Measurements from ENCODE around the gene TNRC6A. TPM values are rescaled to one million over a fixed set of nuclear protein-coding genes. Genes with fewer than 3 reads are reported as not detected.
A peak's percentile ranks its signal among the peaks of the same experiment; 100 is the strongest.
"Not testable (repeated sequence)": the region's sequence is repeated elsewhere in the genome, so short reads cannot be mapped to it uniquely, and the experiment has no call there.

Gene TNRC6A
- total RNA-seq, 1 experiment from 2014 or later = 29.9 TPM

DNA sequence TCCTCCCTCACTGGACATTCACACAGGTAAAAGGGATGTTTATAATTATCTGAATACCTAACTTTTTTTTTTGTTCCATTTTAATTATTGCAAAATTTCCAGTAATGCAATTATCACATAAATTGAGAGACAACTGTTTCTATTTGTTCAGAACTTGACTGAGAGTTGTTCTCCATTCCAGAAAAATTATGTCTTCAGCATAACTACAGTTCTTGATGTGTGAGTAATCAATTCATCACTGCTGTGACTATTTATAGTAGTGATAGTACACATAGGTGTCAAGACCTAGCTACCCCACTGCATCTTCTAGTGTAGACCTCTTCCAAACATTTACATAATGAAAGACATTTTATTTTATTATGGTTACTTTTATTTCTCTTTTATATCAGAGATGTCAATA, 5.8 kb upstream of the TNRC6A start:
- DNase-seq (ENCODE audit: low read depth) = peak; percentile 32

- DNase-seq (ENCODE audit: low read depth) = no peak
These were observed 1.4 kb upstream of the TNRC6A start for GRCh38 chr16:24728011-24728410.

GRCh38 chr16:24728891-24729242, 584 bp upstream of the TNRC6A start:
- peak; percentile 9 for DNase-seq (ENCODE audit: low read depth)

GRCh38 chr16:24729951-24730815, 732 bp downstream of the TNRC6A start:
- DNase-seq (ENCODE audit: low read depth) = peak; percentile 10

DNA sequence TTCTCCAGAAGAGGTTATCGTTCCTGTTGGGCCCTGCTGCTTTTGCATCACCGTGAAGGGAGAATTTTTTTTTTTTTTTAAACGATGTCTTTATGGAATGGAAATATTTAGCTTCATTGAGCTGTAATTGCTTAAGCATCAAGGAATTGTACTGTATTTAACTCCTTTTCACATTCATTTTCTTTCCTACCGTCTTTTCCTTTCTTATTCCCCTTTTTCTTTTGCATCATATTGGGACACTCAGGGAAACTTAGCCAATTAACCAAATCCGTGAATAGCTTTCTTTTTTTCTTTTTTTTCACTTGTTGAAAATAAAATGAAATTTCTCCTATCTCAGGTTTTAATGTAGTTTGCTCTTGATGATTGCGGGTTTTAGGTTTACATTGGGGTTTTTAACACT, 1.5 kb downstream of the TNRC6A start:
- no peak for DNase-seq (ENCODE audit: low read depth)

GRCh38 chr16:24731722-24732419, 2.4 kb downstream of the TNRC6A start:
- no peak for DNase-seq (ENCODE audit: low read depth)

DNA sequence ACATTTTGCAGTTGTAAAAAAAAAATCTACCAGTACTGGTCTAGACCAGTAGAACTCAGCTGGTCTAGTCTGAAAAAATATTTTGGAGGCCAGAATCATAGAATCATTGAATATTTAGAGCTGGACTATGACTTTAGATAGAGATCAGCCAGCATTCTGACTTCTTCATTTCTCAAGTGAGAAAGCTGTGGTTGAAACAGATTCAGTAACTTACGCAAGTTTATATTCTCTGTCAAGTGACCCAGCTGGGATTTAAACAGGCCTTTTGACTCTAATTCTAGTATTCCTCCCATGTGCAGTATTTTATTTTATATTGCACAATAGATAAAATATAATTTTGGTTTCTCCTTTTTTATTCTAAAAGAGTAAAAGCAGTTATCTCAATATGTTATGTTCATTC, 4.9 kb downstream of the TNRC6A start:
- DNase-seq (ENCODE audit: low read depth) = no peak

DNA sequence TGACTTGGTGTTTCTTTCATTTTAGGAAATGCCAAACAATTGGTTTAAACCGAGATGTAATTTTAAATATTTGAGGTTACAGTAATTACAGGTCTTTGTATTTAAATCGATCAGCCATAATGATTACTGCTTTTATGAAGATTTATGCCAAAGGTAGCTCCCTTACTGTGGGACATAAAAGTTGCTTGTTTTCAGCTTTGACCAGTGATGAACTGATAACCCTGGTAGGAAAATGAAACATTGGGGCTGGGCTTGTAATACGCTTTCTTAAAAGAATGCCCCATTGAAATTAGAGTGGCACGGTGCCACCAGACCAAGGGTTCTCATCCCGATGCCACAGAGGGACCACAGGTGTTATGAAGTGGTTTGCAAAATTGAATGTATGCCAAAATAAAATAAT, 7.3 kb downstream of the TNRC6A start:
- no peak for DNase-seq (ENCODE audit: low read depth)

GRCh38 chr16:24737391-24737871, 8.0 kb downstream of the TNRC6A start:
- DNase-seq (ENCODE audit: low read depth) = peak; percentile 48

GRCh38 chr16:24737916-24738594, 8.6 kb downstream of the TNRC6A start:
- no peak for DNase-seq (ENCODE audit: low read depth)

DNA sequence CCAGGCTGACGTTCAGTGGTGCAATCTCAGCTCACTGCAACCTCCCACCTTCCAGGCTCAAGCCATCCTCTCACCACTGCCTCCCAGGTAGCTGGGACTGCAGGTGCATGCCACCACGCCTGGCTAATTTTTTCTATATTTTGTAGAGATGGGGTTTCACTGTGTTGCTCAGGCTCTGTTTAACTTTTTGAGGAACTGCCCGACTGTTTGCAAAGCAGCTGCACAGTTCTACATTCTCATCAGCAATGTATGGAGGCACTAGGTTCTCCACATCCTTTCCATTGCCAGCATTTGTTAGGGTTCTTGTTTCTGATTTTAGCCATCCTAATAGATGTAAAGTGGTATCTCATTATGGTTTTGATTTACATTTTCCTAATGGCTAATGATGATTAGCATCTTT, 9.4 kb downstream of the TNRC6A start:
- DNase-seq (ENCODE audit: low read depth) = no peak

GRCh38 chr16:24741862-24742261, 12.4 kb downstream of the TNRC6A start:
- DNase-seq (ENCODE audit: low read depth) = no peak

- DNase-seq (ENCODE audit: low read depth) = not testable (repeated sequence)
These were observed 13.2 kb downstream of the TNRC6A start for GRCh38 chr16:24742610-24743009.

DNA sequence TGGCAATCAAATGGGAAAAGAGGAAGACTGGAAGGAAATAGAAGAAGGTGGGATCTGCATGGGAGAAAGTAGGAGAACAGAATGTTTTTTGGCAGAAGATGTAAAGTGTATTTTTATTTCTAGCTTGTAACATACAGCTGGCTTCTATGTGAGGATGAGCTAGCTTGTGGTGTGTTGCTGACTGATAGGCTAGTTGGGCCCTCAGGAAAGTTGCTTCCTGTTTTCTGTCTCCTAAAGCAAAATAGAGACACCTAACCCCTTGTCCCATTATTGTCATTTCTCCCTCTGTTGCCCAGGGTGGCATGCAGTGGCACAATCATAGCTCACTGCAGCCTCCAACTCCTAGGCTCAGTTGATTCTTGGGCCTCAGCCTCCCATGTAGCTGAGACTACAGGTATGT, 15.9 kb downstream of the TNRC6A start:
- DNase-seq (ENCODE audit: low read depth) = no peak

DNA sequence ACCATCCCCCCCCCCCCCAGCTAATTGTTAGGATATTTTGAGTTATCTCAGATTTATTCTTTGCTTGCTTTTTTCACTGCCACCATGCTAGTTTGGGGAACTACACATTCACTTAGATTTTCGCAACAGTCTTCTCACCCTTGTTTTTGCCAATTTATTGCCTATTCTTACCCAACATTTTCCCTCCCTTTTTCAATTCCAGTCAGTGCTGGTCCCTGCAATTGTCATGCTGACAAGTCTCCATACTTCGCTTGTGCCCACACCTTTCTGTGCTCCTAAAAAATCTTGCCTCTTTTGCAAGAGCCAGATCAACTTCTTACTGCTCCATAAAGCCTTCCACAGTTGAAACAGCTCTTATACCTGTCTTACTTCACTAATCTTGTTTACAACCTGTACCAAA, 16.3 kb downstream of the TNRC6A start:
- no peak for DNase-seq (ENCODE audit: low read depth)

DNA sequence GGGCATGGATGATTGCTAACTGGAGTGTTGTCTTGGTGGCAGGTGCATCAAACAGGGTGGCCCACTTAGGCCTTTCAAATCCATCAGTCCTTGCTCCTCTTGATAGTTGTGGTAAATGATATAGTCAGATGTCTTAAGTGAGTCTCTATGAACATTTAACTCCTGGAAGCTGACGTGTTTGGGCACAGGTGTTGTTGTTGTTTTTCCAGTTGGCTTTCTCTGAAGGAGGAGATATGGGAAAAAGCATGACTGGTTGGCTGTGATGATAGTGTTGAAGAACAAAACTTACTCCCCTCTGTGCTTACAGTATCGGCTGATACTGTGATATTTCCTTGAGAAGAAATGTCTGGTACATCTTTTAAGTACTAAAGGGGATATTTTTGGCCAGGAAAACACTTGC, 18.0 kb downstream of the TNRC6A start:
- no peak for DNase-seq (ENCODE audit: low read depth)

DNA sequence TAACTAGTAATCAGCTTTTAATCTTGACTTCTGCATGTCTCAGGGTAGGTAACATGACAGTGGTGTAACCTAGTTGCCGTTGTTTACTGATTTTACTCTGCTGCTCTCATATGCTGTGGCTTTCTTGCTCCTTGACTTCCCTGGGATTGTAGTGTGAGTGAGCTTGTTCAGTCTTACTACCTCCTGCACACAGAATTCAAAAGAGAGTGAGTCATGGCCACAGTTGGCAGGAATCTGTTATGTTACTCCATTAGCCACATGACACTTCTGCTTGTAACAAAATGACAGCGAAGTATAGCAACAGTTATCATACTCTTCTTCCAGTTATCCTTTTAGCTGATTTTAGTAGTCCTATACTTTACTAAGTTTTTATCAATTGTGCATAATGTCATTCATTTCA, 18.8 kb downstream of the TNRC6A start:
- peak; percentile 93 for DNase-seq (ENCODE audit: low read depth)

DNA sequence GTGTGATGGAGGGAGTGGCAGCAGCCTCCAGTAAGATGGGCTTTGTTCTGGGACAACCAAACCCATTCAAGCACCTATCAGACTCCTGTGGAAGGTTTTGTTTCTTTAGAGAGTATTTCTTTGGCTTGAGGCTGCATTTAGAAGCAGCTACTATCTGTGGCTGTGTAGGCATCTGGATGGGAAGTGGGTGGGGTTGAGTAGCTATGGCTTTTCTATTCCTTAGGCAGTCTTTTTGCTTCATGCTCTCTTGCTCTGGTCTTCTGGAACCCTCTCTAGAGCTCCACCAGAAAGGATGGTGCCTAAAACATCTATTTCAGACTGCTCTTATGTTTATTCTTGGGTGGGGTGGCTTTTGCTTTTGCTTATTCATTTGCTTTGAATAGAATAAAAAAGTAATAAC, 19.9 kb downstream of the TNRC6A start:
- DNase-seq (ENCODE audit: low read depth) = no peak

DNA sequence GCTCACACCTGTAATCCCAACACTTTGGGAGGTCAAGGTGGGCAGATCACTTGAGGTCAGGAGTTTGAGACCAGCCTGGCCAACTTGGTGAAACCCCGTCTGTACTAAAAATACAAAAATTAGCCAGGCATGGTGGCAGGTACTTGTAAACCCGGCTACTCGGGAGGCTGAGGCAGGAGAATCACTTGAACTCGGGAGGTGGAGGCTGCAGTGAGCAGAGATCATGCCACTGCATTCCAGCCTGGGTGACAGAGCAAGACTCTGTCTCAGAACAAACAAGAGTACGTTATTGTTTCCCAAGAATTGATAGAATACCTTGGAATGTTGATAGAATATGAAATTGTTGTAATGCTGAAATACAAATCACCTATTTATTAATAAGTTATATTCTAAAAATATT, 20.4 kb downstream of the TNRC6A start:
- DNase-seq (ENCODE audit: low read depth) = not testable (repeated sequence)

DNA sequence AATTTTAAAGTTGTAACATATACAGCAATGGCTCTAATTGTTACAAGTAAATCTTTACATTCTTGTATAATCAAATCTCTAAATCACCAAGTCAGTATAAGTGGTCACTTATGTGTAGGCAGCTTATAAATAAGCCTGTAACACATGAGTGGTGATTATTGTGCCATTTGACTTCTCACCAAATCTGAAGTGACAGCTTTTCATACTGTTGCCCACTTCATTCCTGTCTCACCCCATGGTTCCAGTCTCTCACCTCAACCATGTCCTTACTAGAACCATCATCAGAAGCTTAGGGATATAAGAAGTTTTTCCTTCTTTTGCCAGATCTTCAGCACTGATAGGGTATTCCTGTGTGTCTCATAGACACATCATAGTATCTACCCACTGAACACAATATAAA, 23.5 kb downstream of the TNRC6A start:
- no peak for DNase-seq (ENCODE audit: low read depth)

DNA sequence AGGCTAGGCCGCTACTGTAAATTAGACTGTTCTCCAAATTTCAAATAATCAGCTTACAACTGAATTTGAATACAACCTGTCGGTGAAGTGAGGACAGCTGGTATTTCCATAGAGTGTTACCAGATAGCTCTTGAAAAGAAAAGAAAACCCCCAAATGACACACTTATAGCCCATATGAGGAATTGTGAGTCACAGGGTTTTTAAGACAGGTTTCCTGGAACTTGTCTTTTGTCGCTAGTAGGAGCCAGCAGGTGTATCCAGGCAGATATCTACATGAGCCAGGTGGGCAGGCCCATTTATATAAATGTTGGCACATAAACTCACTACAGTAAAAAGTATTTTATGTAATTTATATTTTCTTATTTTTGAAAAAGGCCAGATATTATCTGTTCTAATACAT, 24.0 kb downstream of the TNRC6A start:
- DNase-seq (ENCODE audit: low read depth) = no peak

DNA sequence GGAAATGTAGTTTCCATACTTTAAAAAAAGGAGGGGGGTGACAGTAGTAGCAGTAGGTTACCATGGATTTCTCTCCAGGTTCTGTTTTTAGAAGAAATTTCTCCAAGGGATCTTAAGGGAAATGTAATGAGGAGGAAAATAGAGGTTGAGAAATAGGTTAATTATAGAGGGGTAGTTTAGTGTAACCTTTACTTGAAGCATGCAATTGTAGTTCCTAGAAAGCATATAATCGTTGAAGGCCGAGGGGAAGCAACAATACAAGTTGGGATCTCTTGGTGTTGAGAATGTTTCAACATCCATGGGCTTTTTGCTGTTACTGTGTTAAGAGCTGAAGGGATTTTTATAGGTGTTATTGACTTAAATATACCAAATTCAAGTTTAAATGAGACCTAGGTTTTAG, 25.1 kb downstream of the TNRC6A start:
- DNase-seq (ENCODE audit: low read depth) = no peak

All from HT1080 (cell line).